ENCODE data around the gene ADCY2.

ADCY2 gene

DNA sequence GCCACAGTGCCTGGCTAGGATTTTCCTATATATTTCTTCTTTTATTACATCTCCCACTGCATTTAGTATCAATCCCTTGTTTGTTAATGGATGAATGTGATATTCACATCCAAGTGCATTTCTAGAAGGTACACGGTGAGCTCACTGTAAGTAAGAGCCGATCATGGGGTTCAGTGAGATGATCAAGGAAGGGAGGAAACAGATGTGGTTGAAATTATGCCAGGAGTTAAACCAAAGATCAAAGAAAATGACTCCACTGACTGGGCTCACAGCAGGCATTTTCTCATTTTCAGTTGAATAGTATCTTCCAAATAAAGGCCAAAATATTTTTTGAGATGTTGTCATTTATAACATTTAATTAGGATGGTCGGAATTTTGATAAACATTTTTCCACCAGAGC is 357.2 kb downstream of the ADCY2 start:
- Histone ChIP-seq H3K9ac (ENCODE audit: low read depth, low read length) (no peak overlapping the region), H3K36me3 (ENCODE audit: insufficient read depth, low read depth, low read length) (peaks cover 14% of the 10 kb centered on the region; the same call in 1 of the 2 replicates), H3K4me1 (ENCODE audit: insufficient read depth, low read length) (no peaks in the 10 kb centered on the region), H3K9me3 (ENCODE audit: insufficient read depth, low read depth, low read length) (no peaks in the 10 kb centered on the region), H3K4me3 (ENCODE audit: low read length) (no peak overlapping the region), H3K27ac (ENCODE audit: low read length) (no peak overlapping the region), H3K27me3 (ENCODE audit: insufficient read depth, low read length) (no peaks in the 10 kb centered on the region)

DNA sequence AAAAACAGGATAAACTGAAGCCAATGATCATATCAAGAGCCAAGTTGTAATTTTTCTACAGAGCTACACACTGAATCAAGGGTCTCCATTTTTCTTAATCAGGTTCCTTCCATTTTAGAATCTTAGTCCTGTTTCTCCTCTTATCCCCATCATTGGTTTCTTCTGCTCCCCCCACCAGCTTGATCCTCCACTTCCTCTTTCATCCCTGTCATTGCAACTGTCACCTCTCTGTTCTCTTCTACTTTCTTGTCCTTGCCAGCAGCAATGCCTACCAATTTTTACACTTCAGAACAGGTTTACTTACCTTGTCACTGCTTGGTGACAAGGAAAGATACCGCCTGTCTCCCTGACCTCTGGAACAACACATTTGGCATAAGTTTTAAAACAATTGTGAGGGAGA is 357.7 kb downstream of the ADCY2 start:
- Histone ChIP-seq H3K4me3 (ENCODE audit: low read length) (no peak overlapping the region), H3K9me3 (ENCODE audit: insufficient read depth, low read depth, low read length) (no peaks in the 10 kb centered on the region), H3K9ac (ENCODE audit: low read depth, low read length) (no peak overlapping the region), H3K4me1 (ENCODE audit: insufficient read depth, low read length) (no peaks in the 10 kb centered on the region), H3K27ac (ENCODE audit: low read length) (no peak overlapping the region), H3K36me3 (ENCODE audit: insufficient read depth, low read depth, low read length) (peaks cover 15% of the 10 kb centered on the region; the same call in 1 of the 2 replicates), H3K27me3 (ENCODE audit: insufficient read depth, low read length) (no peaks in the 10 kb centered on the region)

DNA sequence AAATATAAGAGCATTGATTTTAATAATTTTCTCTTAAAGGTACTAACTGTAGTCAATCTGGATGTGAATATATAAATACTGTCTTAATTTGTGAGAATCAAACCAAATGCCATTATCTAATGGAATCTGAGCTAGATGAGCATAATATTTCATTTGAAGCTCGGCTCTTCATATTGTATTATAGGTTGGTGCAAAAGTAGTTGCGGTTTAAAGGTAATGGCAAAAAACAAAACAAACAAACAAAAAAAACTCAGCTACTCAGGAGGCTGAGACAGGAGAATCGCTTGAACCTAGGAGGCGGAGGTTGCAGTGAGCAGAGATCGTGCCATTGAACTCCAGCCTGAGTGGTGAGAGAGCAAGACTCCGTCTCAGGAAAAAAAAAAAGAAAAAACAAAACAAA is 358.6 kb downstream of the ADCY2 start:
- Histone ChIP-seq H3K9ac (ENCODE audit: low read depth, low read length) (no peak overlapping the region), H3K27ac (ENCODE audit: low read length) (no peak overlapping the region), H3K9me3 (ENCODE audit: insufficient read depth, low read depth, low read length) (no peaks in the 10 kb centered on the region), H3K4me3 (ENCODE audit: low read length) (no peak overlapping the region), H3K4me1 (ENCODE audit: insufficient read depth, low read length) (no peaks in the 10 kb centered on the region), H3K27me3 (ENCODE audit: insufficient read depth, low read length) (no peaks in the 10 kb centered on the region), H3K36me3 (ENCODE audit: insufficient read depth, low read depth, low read length) (peaks cover 15% of the 10 kb centered on the region; the same call in 1 of the 2 replicates)

DNA sequence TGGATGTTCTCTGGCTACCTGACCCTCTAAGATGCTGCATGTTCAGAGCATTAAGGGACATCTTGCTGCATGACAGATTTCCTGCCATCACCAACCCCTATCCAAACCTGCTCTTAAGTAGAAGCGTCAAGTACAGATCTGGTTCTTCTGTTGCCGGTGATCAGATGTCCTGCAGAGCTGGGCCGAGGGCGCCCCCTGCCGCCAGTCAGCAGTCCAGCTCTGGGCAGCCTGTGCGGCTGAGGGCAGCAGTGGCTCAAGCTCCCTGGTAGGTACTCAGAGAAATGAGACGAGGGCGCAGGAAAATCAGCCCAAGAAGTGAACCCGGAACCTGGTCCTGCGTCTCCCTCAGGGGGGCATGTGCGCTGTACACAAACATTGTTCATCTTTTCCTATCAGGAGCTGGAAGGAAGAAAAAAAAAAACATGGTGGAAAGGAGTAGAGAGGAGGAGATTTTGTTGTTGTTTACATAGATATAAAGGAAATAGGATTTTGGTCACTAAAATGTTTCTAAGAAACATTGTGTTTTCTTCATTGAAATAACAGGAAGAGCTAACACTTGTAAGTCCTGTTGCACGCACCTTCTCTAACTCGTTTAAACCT is 359.2 kb downstream of the ADCY2 start:
- Histone ChIP-seq H3K27me3 (ENCODE audit: insufficient read depth, low read length) (no peaks in the 10 kb centered on the region), H3K36me3 (ENCODE audit: insufficient read depth, low read depth, low read length) (peaks cover 15% of the 10 kb centered on the region; the same call in 1 of the 2 replicates), H3K4me1 (ENCODE audit: insufficient read depth, low read length) (no peaks in the 10 kb centered on the region), H3K9me3 (ENCODE audit: insufficient read depth, low read depth, low read length) (no peaks in the 10 kb centered on the region), H3K9ac (ENCODE audit: low read depth, low read length) (no peak overlapping the region), H3K27ac (ENCODE audit: low read length) (no peak overlapping the region), H3K4me3 (ENCODE audit: low read length) (no peak overlapping the region)

DNA sequence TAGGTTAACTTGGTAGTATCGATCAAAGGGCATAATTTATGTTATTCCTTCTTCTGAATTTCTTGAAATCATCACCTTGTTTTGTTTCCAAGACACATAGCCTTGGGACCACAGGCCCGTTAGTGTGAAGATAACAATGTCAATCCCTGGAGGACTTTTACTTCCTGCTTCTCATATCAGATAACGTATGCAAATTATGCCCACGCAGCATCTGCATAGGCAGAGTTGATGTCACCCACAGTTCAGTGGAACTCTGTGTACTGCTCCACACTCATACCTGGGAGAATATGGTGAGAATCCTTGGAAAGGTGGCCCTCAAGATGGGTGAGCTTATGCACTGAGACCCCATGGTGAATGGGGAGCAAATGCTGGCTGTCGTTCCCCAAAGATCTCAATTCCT is 360.0 kb downstream of the ADCY2 start:
- no peaks in the 10 kb centered on the region for H3K27me3 ChIP-seq (ENCODE audit: insufficient read depth, low read length)
- H3K9ac ChIP-seq (ENCODE audit: low read depth, low read length), result no peak overlapping the region
- H3K36me3 ChIP-seq (ENCODE audit: insufficient read depth, low read depth, low read length), result peaks cover 15% of the 10 kb centered on the region; the same call in 1 of the 2 replicates
- no peak overlapping the region for H3K4me3 ChIP-seq (ENCODE audit: low read length)
- H3K9me3 ChIP-seq (ENCODE audit: insufficient read depth, low read depth, low read length), result no peaks in the 10 kb centered on the region
- H3K27ac ChIP-seq (ENCODE audit: low read length), result no peak overlapping the region
- H3K4me1 ChIP-seq (ENCODE audit: insufficient read depth, low read length), result no peaks in the 10 kb centered on the region

DNA sequence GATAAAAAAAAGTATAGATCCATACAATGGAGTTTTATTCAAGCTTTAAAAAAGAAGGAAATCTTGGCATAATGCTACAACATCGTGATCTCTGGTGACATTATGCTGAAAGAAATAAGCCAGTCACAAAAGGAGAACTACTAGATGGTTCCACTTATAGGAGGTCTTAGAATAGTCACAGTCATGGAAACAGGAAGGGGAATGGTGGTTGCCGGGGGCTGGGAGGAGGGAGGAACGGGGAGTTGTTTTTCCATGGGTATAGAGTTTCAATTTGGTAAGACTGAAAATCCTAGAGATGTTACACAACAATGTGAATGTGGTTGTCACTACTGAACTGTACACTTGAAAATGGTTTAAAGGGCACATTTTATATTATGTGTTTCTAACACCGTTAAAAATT is 360.5 kb downstream of the ADCY2 start:
- Histone ChIP-seq H3K9me3 (ENCODE audit: insufficient read depth, low read depth, low read length) (no peaks in the 10 kb centered on the region), H3K36me3 (ENCODE audit: insufficient read depth, low read depth, low read length) (peaks cover 15% of the 10 kb centered on the region; the same call in 1 of the 2 replicates), H3K4me3 (ENCODE audit: low read length) (no peak overlapping the region), H3K9ac (ENCODE audit: low read depth, low read length) (no peak overlapping the region), H3K27ac (ENCODE audit: low read length) (no peak overlapping the region), H3K4me1 (ENCODE audit: insufficient read depth, low read length) (no peaks in the 10 kb centered on the region), H3K27me3 (ENCODE audit: insufficient read depth, low read length) (no peaks in the 10 kb centered on the region)

DNA sequence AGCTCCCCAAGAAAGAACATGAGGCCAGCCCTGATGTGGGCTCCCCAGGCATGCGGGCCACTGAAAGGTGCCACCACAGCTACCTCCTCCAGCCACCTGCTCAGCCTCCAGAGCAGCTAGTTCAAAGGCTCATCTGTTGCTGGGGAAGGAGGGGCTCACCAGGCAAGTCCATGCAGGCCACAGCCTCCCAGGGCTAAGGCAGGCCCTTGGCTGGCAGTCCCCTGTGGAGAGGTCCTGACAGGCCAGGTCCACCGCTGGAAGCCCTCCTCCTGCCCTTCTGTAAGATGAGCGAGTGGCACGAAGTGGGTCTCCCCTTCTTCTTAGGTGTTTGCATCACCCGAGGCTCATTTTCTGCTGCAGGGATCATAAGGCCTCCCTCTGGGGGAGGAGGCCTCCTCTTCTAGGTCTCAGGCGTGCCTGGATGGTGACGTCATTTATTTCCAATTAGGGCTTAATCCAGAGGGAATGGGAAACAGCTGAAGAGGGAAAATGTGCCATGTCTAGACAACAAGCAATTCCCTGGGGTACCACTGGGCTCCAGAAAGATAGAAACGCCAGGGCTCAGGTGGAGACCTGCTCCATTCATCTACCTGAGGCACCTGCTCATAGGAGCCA is 363.4 kb downstream of the ADCY2 start:
- H3K27me3 ChIP-seq (ENCODE audit: insufficient read depth, low read length), result no peaks in the 10 kb centered on the region
- H3K4me3 ChIP-seq (ENCODE audit: low read length), result no peak overlapping the region
- no peaks in the 10 kb centered on the region for H3K4me1 ChIP-seq (ENCODE audit: insufficient read depth, low read length)
- H3K9ac ChIP-seq (ENCODE audit: low read depth, low read length), result no peak overlapping the region
- no peak overlapping the region for H3K27ac ChIP-seq (ENCODE audit: low read length)
- no peaks in the 10 kb centered on the region for H3K9me3 ChIP-seq (ENCODE audit: insufficient read depth, low read depth, low read length)
- H3K36me3 ChIP-seq (ENCODE audit: insufficient read depth, low read depth, low read length), result peaks cover 15% of the 10 kb centered on the region; the same call in 1 of the 2 replicates

DNA sequence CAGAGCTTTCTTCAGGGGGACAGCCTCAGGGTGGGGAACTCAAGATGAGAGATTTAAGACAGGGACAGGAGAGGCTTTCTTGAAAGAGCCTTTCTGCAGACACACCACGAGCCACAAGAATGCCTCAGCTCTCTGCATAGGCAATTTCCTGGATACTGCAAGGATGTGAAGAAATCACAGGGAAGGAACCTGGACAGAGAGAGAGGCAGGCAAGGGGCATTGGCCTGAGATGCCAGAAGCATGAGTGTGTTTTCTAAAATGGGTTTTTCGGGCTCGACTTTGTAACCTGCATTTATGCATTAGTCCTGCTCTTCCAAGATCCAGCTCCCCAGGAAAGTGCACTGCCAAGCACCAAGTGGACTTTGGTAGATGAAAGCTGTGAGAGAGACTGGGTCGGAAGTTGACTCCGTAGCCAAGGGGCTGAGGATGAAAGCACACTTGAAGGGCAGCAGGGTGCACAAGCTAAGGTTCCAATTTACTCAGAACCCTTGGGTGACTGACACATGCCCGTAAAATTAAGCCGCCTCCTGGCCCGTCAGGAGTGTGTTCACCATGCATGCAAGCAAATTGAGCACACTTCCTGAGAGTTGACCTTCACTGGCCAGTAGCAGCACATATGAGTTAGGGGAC is 364.1 kb downstream of the ADCY2 start:
- Histone ChIP-seq H3K4me1 (ENCODE audit: insufficient read depth, low read length) (no peaks in the 10 kb centered on the region), H3K27ac (ENCODE audit: low read length) (no peak overlapping the region), H3K4me3 (ENCODE audit: low read length) (no peak overlapping the region), H3K9ac (ENCODE audit: low read depth, low read length) (no peak overlapping the region), H3K27me3 (ENCODE audit: insufficient read depth, low read length) (no peaks in the 10 kb centered on the region), H3K9me3 (ENCODE audit: insufficient read depth, low read depth, low read length) (no peaks in the 10 kb centered on the region), H3K36me3 (ENCODE audit: insufficient read depth, low read depth, low read length) (peaks cover 15% of the 10 kb centered on the region; the same call in 1 of the 2 replicates)

DNA sequence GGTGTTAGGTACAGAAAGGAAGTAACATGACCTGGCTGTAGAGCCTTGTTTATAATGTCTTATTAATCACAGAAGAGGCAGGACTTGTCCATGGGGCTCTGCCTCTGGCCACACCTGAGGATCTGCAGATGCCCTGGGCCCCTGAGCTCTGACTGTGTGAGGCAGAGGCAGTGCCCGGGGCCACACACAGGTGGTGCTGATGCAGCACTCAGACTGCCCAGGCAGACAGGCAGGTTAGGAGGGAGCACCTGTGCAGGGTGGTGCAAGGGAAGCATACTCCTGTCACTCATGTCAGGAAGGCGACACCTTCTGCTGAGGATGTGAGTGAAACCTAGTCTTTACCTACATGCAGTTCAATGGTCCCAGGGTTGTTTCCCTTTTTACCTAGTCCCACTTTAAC is 366.3 kb downstream of the ADCY2 start:
- Histone ChIP-seq H3K9ac (ENCODE audit: low read depth, low read length) (no peak overlapping the region), H3K36me3 (ENCODE audit: insufficient read depth, low read depth, low read length) (peaks cover 10% of the 10 kb centered on the region; the same call in 1 of the 2 replicates), H3K4me3 (ENCODE audit: low read length) (no peak overlapping the region), H3K9me3 (ENCODE audit: insufficient read depth, low read depth, low read length) (no peaks in the 10 kb centered on the region), H3K27me3 (ENCODE audit: insufficient read depth, low read length) (no peaks in the 10 kb centered on the region), H3K27ac (ENCODE audit: low read length) (no peak overlapping the region), H3K4me1 (ENCODE audit: insufficient read depth, low read length) (no peaks in the 10 kb centered on the region)

DNA sequence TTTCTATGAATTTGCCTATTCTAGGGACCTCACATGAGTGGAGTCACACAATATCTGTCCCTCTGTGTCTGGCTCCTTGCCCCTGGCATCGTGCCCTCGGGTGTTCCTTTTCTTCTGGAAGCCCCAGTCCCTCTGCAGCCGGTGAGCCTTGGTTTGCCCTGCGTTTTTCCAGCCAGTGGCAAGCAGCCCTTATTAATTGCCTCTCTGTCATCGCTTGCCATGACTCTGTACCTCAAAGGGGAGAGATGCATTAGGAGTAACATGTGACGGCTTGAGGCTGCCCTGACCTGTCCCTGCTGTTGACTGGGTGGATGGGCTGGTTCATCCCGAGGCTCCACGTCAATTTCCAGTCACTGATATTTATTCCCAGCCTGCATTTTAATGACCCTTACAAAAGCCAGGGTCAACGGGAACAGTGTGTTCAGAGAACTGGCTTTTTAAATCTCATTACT is 367.7 kb downstream of the ADCY2 start:
- Histone ChIP-seq H3K9ac (ENCODE audit: low read depth, low read length) (no peak overlapping the region), H3K27me3 (ENCODE audit: insufficient read depth, low read length) (no peaks in the 10 kb centered on the region), H3K27ac (ENCODE audit: low read length) (no peak overlapping the region), H3K36me3 (ENCODE audit: insufficient read depth, low read depth, low read length) (no peaks in the 10 kb centered on the region; the same call in 1 of the 2 replicates), H3K4me3 (ENCODE audit: low read length) (no peak overlapping the region), H3K4me1 (ENCODE audit: insufficient read depth, low read length) (no peaks in the 10 kb centered on the region), H3K9me3 (ENCODE audit: insufficient read depth, low read depth, low read length) (no peaks in the 10 kb centered on the region)

DNA sequence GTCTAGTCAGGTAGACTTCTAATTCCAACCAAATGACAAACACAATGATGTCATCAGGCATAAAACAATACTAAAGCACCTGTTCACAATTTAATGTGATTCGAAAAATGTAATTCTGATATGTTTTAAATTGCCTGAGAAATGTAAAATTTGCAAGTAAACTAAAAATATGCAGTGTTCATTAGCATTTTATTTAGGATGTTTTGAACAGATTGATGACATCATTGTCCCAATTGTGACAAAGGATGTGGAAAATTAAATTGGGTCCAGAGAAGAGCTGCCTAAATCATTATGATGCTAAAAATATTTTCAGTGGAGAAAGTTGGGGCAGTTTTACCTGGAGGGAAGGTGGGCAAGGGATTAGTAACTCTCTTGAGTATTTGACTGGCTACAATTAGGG is 368.5 kb downstream of the ADCY2 start:
- Histone ChIP-seq H3K36me3 (ENCODE audit: insufficient read depth, low read depth, low read length) (no peaks in the 10 kb centered on the region; the same call in 1 of the 2 replicates), H3K4me3 (ENCODE audit: low read length) (no peak overlapping the region), H3K9me3 (ENCODE audit: insufficient read depth, low read depth, low read length) (no peaks in the 10 kb centered on the region), H3K27ac (ENCODE audit: low read length) (no peak overlapping the region), H3K9ac (ENCODE audit: low read depth, low read length) (no peak overlapping the region), H3K27me3 (ENCODE audit: insufficient read depth, low read length) (no peaks in the 10 kb centered on the region), H3K4me1 (ENCODE audit: insufficient read depth, low read length) (no peaks in the 10 kb centered on the region)

DNA sequence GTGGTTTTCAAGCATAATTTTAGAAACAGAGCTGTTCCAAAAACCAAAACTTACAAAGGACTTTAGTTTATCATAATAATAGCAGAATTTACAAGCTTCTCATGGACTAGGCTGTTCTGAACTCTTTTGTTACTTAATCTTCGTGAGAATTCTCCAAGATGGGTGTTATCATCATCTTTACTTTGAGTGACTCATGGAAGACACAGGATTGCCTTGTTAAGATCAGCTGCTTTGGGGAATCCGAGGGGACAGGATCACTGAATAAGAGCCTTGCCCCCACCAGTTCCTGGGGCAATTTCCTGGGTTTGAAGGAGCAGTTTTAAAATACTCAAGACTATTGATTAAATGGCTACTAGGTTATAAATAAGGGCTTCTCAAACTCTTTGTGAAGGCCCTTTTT is 374.5 kb downstream of the ADCY2 start:
- Histone ChIP-seq H3K27me3 (ENCODE audit: insufficient read depth, low read length) (no peaks in the 10 kb centered on the region), H3K9me3 (ENCODE audit: insufficient read depth, low read depth, low read length) (no peaks in the 10 kb centered on the region), H3K36me3 (ENCODE audit: insufficient read depth, low read depth, low read length) (peaks cover 6% of the 10 kb centered on the region; the same call in 1 of the 2 replicates), H3K4me1 (ENCODE audit: insufficient read depth, low read length) (no peaks in the 10 kb centered on the region), H3K4me3 (ENCODE audit: low read length) (no peak overlapping the region), H3K27ac (ENCODE audit: low read length) (no peak overlapping the region), H3K9ac (ENCODE audit: low read depth, low read length) (no peak overlapping the region)
